K562 (cell line): ENCODE data around the gene CD163. TPM values are rescaled to one million over a fixed set of nuclear protein-coding genes. Genes with fewer than 3 reads are reported as not detected.

Source experiments
- AFF4 ChIP-seq: sonication (generic); formaldehyde crosslinking; IDR thresholded peaks from 2 replicates; pipeline ENCODE4 v1.8.0; 2023; ENCODE audit warnings: mild to moderate bottlenecking, missing genetic modification reagents
- CTCFL ChIP-seq: IDR thresholded peaks from 2 replicates; pipeline ENCODE4 v1.6.1; 2011; ENCODE audit warnings: borderline replicate concordance, low read depth, mild to moderate bottlenecking, moderate library complexity, low read length; ENCODE audit not compliant: insufficient read depth, poor library complexity, severe bottlenecking
- DLX4 ChIP-seq: fragments of 250-450 bp; sonication (Bioruptor Pico); IDR thresholded peaks from 2 replicates; pipeline ENCODE4 v1.6.1; 2021; ENCODE audit warnings: mild to moderate bottlenecking
- EWSR1 ChIP-seq: fragments of 450-650 bp; IDR thresholded peaks from 2 replicates; pipeline ENCODE4 v1.6.1; 2018; ENCODE audit warnings: borderline replicate concordance, mild to moderate bottlenecking, low read depth, moderate library complexity; ENCODE audit not compliant: partially characterized antibody
- GATAD2A ChIP-seq: fragments of 450-650 bp; IDR thresholded peaks from 2 replicates; pipeline ENCODE4 v1.6.1; 2017
- HOXB6 ChIP-seq: fragments of 250-450 bp; sonication (Bioruptor Pico); IDR thresholded peaks from 2 replicates; pipeline ENCODE4 v1.5.1; 2022; ENCODE audit warnings: mild to moderate bottlenecking, borderline replicate concordance
- L3MBTL2 ChIP-seq: fragments of 450-650 bp; IDR thresholded peaks from 2 replicates; pipeline ENCODE4 v1.6.1; 2016; ENCODE audit warnings: mild to moderate bottlenecking, moderate library complexity
- LARP7 ChIP-seq: fragments of 450-650 bp; IDR thresholded peaks from 2 replicates; pipeline ENCODE4 v1.6.1; 2016
- MTA3 ChIP-seq: fragments of 450-650 bp; formaldehyde crosslinking; IDR thresholded peaks from 2 replicates; pipeline ENCODE4 v1.6.1; 2017; ENCODE audit warnings: mild to moderate bottlenecking, borderline replicate concordance
- POLR2A ChIP-seq: fragments of 450-650 bp; conservative IDR thresholded peaks from 2 replicates; pipeline ENCODE4 v1.6.1; 2016
- PTTG1 ChIP-seq: fragments of 450-650 bp; IDR thresholded peaks from 2 replicates; pipeline ENCODE4 v1.6.1; 2016; ENCODE audit warnings: low read depth, mild to moderate bottlenecking, missing genetic modification characterization, missing compliant biosample characterization
- TFAP4 ChIP-seq: sonication (generic); formaldehyde crosslinking; IDR thresholded peaks from 2 replicates; pipeline ENCODE4 v1.8.0; 2022; ENCODE audit warnings: missing genetic modification reagents, mild to moderate bottlenecking, moderate library complexity, borderline replicate concordance
- ZNF507 ChIP-seq: conservative IDR thresholded peaks from 2 replicates; pipeline ENCODE4 v1.6.1; 2017; ENCODE audit warnings: missing genetic modification characterization, missing compliant biosample characterization
- ZNF696 ChIP-seq: fragments of 250-450 bp; sonication (Bioruptor Pico); conservative IDR thresholded peaks from 2 replicates; pipeline ENCODE4 v1.4.0; 2020; ENCODE audit warnings: mild to moderate bottlenecking, moderate library complexity
- polyA plus RNA-seq, 8 experiments: library from polyadenylated mRNA; depleted of rRNA in 4 of 8; stranded (reverse) in 5 of 8; unstranded in 3 of 8; fragments of >200 nt; fragmentation: Nextera tagmentation in 2 of 8; fragmentation: Illumina TruSeq in 1 of 8; extraction: Ambion mirVana in 2 of 8; extraction: Trizol in 1 of 8; gene quantifications; 2 replicates each; pipeline versions ENCODE4 v1.2.1 to v1.2.3, GENCODE V29; 2011 to 2014; ENCODE audit warnings: inconsistent platforms in 1 of 8, missing spikeins in 1 of 8
- total RNA-seq, 7 experiments: library from RNA; depleted of rRNA in 6 of 7; stranded (reverse); fragments of >200 nt in 6 of 7; fragmentation: Illumina TruSeq in 2 of 7; extraction: Trizol in 2 of 7; gene quantifications; 2 replicates each; pipeline versions ENCODE4 v1.2.1 to v1.2.3, GENCODE V29; 2011 to 2021; ENCODE audit warnings: low replicate concordance in 1 of 7
- TF ChIP-seq, protein P1 (sequence below): fragments of 450-650 bp; IDR thresholded peaks from 2 replicates; pipeline ENCODE4 v1.6.1; 2017; ENCODE audit warnings: antibody characterized with exemption
- TF ChIP-seq, protein P2 (sequence below): IDR thresholded peaks from 2 replicates; pipeline ENCODE4 v1.6.1; 2014; ENCODE audit warnings: antibody characterized with exemption

The CD163 gene
- total and polyA plus RNA-seq, 9 of the 15 experiments (the other 6 are each of a cell fraction or from before 2014, with no cell fraction given) = 0.62 TPM; not detected in 8

DNA sequence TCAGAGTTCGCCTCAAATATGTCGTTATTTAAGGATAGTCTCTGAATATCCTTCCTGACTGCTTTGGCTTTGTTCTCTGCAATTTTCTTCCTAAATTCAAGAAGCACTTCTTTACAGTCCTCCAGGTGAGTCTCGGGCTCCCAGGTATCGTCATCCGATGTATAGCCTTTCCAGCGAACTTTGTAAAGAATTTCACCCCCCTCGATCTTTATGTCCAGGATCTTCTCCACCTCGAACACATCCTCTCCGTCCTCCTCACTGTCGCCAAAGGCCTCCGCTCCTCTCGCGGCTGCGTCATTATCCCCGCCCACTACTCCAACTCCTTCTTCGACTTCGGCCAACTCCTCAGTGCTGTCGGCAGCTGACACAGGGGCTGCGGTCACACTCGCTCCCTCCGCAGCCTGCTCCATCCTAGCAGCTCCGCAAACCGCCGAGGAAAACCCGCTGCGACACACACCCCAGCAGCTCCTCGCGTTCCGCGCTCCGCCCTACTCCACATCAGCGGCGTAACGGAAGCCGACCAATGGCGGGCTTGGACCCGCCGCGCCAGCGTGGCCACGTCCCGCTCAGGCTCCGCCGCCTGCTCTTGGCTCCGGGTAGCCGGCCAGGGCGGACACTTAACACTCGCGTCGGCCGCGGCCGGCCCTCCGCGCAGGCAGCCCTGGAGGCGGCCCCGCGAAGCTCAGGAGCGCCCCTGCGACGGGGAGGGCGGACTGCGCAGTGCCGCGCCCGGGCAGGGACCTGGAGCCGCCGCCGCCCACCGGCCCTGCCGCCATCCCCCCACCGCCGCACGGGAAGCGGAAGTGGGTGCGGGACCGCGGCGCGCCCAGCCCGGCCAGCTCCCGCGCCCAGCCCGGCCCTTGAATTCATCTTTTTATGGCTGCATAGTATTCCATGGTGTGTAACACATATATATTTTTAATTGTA, 63.7 kb downstream of the CD163 start (continued):
- TF ChIP-seq ZNF696 = no peak
- TF ChIP-seq MTA3 = peak; percentile 82; the same call in 1 of the 2 replicates
- no peak for TF ChIP-seq PTTG1 (tag)
- TF ChIP-seq LARP7 = no peak
- TF ChIP-seq AFF4 (CRISPR knock-in tag) = no peak
- TF ChIP-seq ZNF507 = no peak
- TF ChIP-seq EWSR1 = no peak
- peak; percentile 75 for TF ChIP-seq POLR2A
- TF ChIP-seq, protein P1, sequence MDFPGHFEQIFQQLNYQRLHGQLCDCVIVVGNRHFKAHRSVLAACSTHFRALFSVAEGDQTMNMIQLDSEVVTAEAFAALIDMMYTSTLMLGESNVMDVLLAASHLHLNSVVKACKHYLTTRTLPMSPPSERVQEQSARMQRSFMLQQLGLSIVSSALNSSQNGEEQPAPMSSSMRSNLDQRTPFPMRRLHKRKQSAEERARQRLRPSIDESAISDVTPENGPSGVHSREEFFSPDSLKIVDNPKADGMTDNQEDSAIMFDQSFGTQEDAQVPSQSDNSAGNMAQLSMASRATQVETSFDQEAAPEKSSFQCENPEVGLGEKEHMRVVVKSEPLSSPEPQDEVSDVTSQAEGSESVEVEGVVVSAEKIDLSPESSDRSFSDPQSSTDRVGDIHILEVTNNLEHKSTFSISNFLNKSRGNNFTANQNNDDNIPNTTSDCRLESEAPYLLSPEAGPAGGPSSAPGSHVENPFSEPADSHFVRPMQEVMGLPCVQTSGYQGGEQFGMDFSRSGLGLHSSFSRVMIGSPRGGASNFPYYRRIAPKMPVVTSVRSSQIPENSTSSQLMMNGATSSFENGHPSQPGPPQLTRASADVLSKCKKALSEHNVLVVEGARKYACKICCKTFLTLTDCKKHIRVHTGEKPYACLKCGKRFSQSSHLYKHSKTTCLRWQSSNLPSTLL = no peak
- no peak for TF ChIP-seq HOXB6 (CRISPR knock-in tag)
- no peak for TF ChIP-seq GATAD2A
- no peak; the same call in 1 of the 2 replicates for TF ChIP-seq TFAP4 (CRISPR knock-in tag)
- peak; percentile 98 for TF ChIP-seq L3MBTL2
- no peak for TF ChIP-seq CTCFL
- no peak for TF ChIP-seq DLX4 (CRISPR knock-in tag)
- TF ChIP-seq, protein P2, sequence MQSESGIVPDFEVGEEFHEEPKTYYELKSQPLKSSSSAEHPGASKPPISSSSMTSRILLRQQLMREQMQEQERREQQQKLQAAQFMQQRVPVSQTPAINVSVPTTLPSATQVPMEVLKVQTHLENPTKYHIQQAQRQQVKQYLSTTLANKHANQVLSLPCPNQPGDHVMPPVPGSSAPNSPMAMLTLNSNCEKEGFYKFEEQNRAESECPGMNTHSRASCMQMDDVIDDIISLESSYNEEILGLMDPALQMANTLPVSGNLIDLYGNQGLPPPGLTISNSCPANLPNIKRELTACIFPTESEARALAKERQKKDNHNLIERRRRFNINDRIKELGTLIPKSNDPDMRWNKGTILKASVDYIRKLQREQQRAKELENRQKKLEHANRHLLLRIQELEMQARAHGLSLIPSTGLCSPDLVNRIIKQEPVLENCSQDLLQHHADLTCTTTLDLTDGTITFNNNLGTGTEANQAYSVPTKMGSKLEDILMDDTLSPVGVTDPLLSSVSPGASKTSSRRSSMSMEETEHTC = no peak
